HepG2 (cell line): ENCODE data around the gene DEFB112. TPM values are rescaled to one million over a fixed set of nuclear protein-coding genes. Genes with fewer than 3 reads are reported as not detected.
A peak's percentile ranks its signal among the peaks of the same experiment; 100 is the strongest.

ENCODE experiments used
- CHCHD3 ChIP-seq: sonication (generic); formaldehyde crosslinking; IDR thresholded peaks from 2 replicates; pipeline ENCODE4 v1.8.0; 2022; ENCODE audit warnings: mild to moderate bottlenecking, missing genetic modification reagents, moderate library complexity
- DNMT3B ChIP-seq: conservative IDR thresholded peaks from 2 replicates; pipeline ENCODE4 v1.6.1; 2016; ENCODE audit warnings: missing biosample characterization, control low read depth
- FOSL2 ChIP-seq: sonication (generic); formaldehyde crosslinking; IDR thresholded peaks from 2 replicates; pipeline ENCODE4 v1.4.0; 2020; ENCODE audit warnings: missing genetic modification reagents
- FOXK2 ChIP-seq: fragments of 450-650 bp; IDR thresholded peaks from 2 replicates; pipeline ENCODE4 v1.6.1; 2016
- GTF2F1 ChIP-seq: fragments of 150-350 bp; IDR thresholded peaks from 2 replicates; pipeline ENCODE4 v1.6.1; 2014; ENCODE audit warnings: low read length
- HDAC6 ChIP-seq: fragments of 200-600 bp; sonication (generic); IDR thresholded peaks from 2 replicates; pipeline ENCODE4 v1.7.0; 2017; ENCODE audit warnings: mild to moderate bottlenecking, antibody characterized with exemption, low read length, low read depth
- KLF9 ChIP-seq: IDR thresholded peaks from 2 replicates; pipeline ENCODE4 v1.6.1; 2016; ENCODE audit warnings: low read depth
- NFRKB ChIP-seq: fragments of 450-650 bp; IDR thresholded peaks from 2 replicates; pipeline ENCODE4 v1.6.1; 2017
- RARG ChIP-seq: sonication (generic); formaldehyde crosslinking; IDR thresholded peaks from 2 replicates; pipeline ENCODE4 v1.4.0; 2020; ENCODE audit warnings: low read depth, mild to moderate bottlenecking, missing genetic modification reagents
- SIX1 ChIP-seq: sonication (generic); formaldehyde crosslinking; IDR thresholded peaks from 2 replicates; pipeline ENCODE4 v1.4.0; 2020; ENCODE audit warnings: missing genetic modification reagents, borderline replicate concordance
- SNAI1 ChIP-seq: sonication (generic); formaldehyde crosslinking; IDR thresholded peaks from 2 replicates; pipeline ENCODE4 v1.5.0; 2020; ENCODE audit warnings: mild to moderate bottlenecking, missing genetic modification reagents, borderline replicate concordance
- SRF ChIP-seq: IDR thresholded peaks from 2 replicates; pipeline ENCODE4 v1.6.1; 2011; ENCODE audit warnings: mild to moderate bottlenecking, low read depth, low read length, moderate library complexity
- TARDBP ChIP-seq: sonication (generic); formaldehyde crosslinking; IDR thresholded peaks from 2 replicates; pipeline ENCODE4 v1.8.0; 2022; ENCODE audit warnings: mild to moderate bottlenecking, missing genetic modification reagents
- ZKSCAN8 ChIP-seq: IDR thresholded peaks from 2 replicates; pipeline ENCODE4 v1.6.1; 2016; ENCODE audit warnings: borderline replicate concordance, missing genetic modification reagents, missing compliant biosample characterization
- ZNF121 ChIP-seq: sonication (generic); formaldehyde crosslinking; IDR thresholded peaks from 2 replicates; pipeline ENCODE4 v1.5.0; 2020; ENCODE audit warnings: mild to moderate bottlenecking, missing genetic modification reagents
- ZNF256 ChIP-seq: sonication (generic); formaldehyde crosslinking; conservative IDR thresholded peaks from 2 replicates; pipeline ENCODE4 v1.4.0; 2020; ENCODE audit warnings: missing genetic modification reagents
- ZNF331 ChIP-seq: sonication (generic); formaldehyde crosslinking; IDR thresholded peaks from 2 replicates; pipeline ENCODE4 v1.4.0; 2020; ENCODE audit warnings: missing genetic modification reagents
- ZNF34 ChIP-seq: sonication (generic); formaldehyde crosslinking; IDR thresholded peaks from 2 replicates; pipeline ENCODE4 v1.4.0; 2020; ENCODE audit warnings: mild to moderate bottlenecking, missing genetic modification reagents, borderline replicate concordance
- ZNF569 ChIP-seq: sonication (generic); formaldehyde crosslinking; IDR thresholded peaks from 2 replicates; pipeline ENCODE4 v1.5.0; 2020; ENCODE audit warnings: mild to moderate bottlenecking, missing genetic modification reagents, moderate library complexity, borderline replicate concordance
- ZNF713 ChIP-seq: sonication (generic); formaldehyde crosslinking; IDR thresholded peaks from 2 replicates; pipeline ENCODE4 v1.4.0; 2020; ENCODE audit warnings: mild to moderate bottlenecking, missing genetic modification reagents
- ZNF839 ChIP-seq: sonication (generic); formaldehyde crosslinking; IDR thresholded peaks from 2 replicates; pipeline ENCODE4 v1.4.0; 2020; ENCODE audit warnings: missing genetic modification reagents, mild to moderate bottlenecking, borderline replicate concordance
- ZSCAN9 ChIP-seq: IDR thresholded peaks from 2 replicates; pipeline ENCODE4 v1.6.1; 2016; ENCODE audit warnings: borderline replicate concordance
- polyA plus RNA-seq, 8 experiments: library from polyadenylated mRNA; depleted of rRNA in 3 of 8; stranded (reverse) in 7 of 8; unstranded in 1 of 8; fragments of >200 nt; fragmentation: Illumina TruSeq in 4 of 8; extraction: Trizol in 4 of 8; gene quantifications; 2 replicates each; pipeline versions ENCODE4 v1.2.1 to v1.2.3, GENCODE V29; 2011 to 2016; ENCODE audit warnings: low read depth in 4 of 8, missing spikeins in 1 of 8, mixed read lengths in 1 of 8; ENCODE audit not compliant: insufficient read depth in 1 of 8
- total RNA-seq, 5 experiments: library from RNA; depleted of rRNA; stranded (reverse); fragments of >200 nt; fragmentation: Illumina TruSeq; extraction: Trizol; gene quantifications; 2 replicates each; pipeline ENCODE4 v1.2.3, GENCODE V29; 2016; ENCODE audit warnings: low read depth in 1 of 5
- TF ChIP-seq, protein P1 (sequence below): IDR thresholded peaks from 2 replicates; pipeline ENCODE4 v1.6.1; 2016
- TF ChIP-seq, protein P2 (sequence below): IDR thresholded peaks from 2 replicates; pipeline ENCODE4 v1.6.1; 2016; ENCODE audit warnings: low read depth, missing genetic modification reagents, missing compliant biosample characterization
- TF ChIP-seq, protein P3 (sequence below): sonication (generic); formaldehyde crosslinking; IDR thresholded peaks from 2 replicates; pipeline ENCODE4 v1.4.0; 2020; ENCODE audit warnings: missing genetic modification reagents, mild to moderate bottlenecking, borderline replicate concordance

Gene DEFB112
- total and polyA plus RNA-seq, 2 of the 13 experiments (the other 11 are each of a cell fraction or from before 2014, with no cell fraction given): not detected

DNA sequence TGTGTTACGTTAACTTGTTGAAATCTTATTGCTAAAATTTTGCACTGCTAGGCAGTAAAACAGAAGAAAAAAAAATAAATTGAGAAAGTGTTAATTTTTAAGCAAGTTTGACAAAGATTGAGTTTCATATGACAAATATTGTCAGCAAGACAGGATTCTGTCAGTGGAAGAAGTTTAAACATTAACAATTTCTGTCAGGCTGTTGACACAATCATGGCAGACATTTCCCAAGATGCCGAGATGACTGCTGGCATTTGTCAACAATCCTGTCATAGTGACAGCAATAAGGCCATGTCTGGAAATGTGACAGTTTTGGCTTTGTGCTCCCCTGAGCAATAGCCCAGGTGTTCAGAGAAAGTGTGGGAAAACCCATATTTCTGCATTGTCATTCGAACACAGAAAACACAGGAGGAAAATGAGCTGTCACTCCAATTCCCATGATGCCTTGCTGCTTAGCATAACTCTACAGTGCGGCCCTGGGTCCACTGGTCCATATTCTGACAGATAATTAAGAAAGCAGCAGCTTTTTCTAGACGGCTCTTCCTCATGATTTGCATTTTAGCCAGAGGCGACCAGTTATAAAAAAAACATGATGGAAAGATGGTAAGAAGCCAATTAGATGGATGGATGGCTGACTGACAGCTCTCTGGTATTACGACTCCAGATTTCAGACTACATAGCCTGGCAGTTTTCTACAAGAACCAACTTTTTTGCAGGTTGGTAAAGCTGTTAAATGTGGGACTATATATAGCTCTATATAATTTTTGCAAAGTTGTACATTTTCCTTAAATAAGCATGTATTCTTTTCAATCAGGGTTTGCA lies 43.6 kb upstream of the DEFB112 start (continued):
- no peak for TF ChIP-seq ZNF569 (CRISPR knock-in tag)
- TF ChIP-seq DNMT3B (CRISPR knock-in tag): 0 out of 2 replicates have a peak, but pooled peaks have one; percentile 2
- no peak for TF ChIP-seq SNAI1 (CRISPR knock-in tag)
- no peak for TF ChIP-seq ZNF839 (CRISPR knock-in tag)
- TF ChIP-seq ZNF331 (CRISPR knock-in tag): no peak
- TF ChIP-seq SIX1 (CRISPR knock-in tag): peak; percentile 93
- TF ChIP-seq, protein P1, sequence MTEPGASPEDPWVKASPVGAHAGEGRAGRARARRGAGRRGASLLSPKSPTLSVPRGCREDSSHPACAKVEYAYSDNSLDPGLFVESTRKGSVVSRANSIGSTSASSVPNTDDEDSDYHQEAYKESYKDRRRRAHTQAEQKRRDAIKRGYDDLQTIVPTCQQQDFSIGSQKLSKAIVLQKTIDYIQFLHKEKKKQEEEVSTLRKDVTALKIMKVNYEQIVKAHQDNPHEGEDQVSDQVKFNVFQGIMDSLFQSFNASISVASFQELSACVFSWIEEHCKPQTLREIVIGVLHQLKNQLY (CRISPR knock-in tag): 0 out of 2 replicates have a peak, but pooled peaks have one; percentile 31
- TF ChIP-seq SRF: 0 out of 2 replicates have a peak, but pooled peaks have one; percentile 30
- TF ChIP-seq, protein P2, sequence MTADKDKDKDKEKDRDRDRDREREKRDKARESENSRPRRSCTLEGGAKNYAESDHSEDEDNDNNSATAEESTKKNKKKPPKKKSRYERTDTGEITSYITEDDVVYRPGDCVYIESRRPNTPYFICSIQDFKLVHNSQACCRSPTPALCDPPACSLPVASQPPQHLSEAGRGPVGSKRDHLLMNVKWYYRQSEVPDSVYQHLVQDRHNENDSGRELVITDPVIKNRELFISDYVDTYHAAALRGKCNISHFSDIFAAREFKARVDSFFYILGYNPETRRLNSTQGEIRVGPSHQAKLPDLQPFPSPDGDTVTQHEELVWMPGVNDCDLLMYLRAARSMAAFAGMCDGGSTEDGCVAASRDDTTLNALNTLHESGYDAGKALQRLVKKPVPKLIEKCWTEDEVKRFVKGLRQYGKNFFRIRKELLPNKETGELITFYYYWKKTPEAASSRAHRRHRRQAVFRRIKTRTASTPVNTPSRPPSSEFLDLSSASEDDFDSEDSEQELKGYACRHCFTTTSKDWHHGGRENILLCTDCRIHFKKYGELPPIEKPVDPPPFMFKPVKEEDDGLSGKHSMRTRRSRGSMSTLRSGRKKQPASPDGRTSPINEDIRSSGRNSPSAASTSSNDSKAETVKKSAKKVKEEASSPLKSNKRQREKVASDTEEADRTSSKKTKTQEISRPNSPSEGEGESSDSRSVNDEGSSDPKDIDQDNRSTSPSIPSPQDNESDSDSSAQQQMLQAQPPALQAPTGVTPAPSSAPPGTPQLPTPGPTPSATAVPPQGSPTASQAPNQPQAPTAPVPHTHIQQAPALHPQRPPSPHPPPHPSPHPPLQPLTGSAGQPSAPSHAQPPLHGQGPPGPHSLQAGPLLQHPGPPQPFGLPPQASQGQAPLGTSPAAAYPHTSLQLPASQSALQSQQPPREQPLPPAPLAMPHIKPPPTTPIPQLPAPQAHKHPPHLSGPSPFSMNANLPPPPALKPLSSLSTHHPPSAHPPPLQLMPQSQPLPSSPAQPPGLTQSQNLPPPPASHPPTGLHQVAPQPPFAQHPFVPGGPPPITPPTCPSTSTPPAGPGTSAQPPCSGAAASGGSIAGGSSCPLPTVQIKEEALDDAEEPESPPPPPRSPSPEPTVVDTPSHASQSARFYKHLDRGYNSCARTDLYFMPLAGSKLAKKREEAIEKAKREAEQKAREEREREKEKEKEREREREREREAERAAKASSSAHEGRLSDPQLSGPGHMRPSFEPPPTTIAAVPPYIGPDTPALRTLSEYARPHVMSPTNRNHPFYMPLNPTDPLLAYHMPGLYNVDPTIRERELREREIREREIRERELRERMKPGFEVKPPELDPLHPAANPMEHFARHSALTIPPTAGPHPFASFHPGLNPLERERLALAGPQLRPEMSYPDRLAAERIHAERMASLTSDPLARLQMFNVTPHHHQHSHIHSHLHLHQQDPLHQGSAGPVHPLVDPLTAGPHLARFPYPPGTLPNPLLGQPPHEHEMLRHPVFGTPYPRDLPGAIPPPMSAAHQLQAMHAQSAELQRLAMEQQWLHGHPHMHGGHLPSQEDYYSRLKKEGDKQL: peak; percentile 86
- peak; percentile 93 for TF ChIP-seq FOXK2
- TF ChIP-seq ZNF121 (CRISPR knock-in tag): no peak
- TF ChIP-seq ZNF713 (CRISPR knock-in tag): 0 out of 2 replicates have a peak, but pooled peaks have one; percentile 34
- TF ChIP-seq KLF9: no peak
- TF ChIP-seq, protein P3, sequence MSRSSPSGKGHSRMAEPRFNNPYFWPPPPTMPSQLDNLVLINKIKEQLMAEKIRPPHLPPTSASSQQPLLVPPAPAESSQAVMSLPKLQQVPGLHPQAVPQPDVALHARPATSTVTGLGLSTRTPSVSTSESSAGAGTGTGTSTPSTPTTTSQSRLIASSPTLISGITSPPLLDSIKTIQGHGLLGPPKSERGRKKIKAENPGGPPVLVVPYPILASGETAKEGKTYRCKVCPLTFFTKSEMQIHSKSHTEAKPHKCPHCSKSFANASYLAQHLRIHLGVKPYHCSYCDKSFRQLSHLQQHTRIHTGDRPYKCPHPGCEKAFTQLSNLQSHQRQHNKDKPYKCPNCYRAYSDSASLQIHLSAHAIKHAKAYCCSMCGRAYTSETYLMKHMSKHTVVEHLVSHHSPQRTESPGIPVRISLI (CRISPR knock-in tag): peak; percentile 71; the same call in 1 of the 2 replicates
- TF ChIP-seq GTF2F1: no peak
- no peak for TF ChIP-seq HDAC6
- TF ChIP-seq RARG (CRISPR knock-in tag): 0 out of 2 replicates have a peak, but pooled peaks have one; percentile 39
- no peak for TF ChIP-seq ZNF34 (CRISPR knock-in tag)
- TF ChIP-seq NFRKB: no peak
- peak; percentile 20; the same call in 1 of the 2 replicates for TF ChIP-seq ZKSCAN8
- no peak; the same call in none of the 2 replicates for TF ChIP-seq TARDBP
- TF ChIP-seq FOSL2: peak; percentile 94
- no peak for TF ChIP-seq CHCHD3 (CRISPR knock-in tag)
- no peak for TF ChIP-seq ZNF256 (CRISPR knock-in tag)
- TF ChIP-seq ZSCAN9: peak; percentile 65; the same call in 1 of the 2 replicates
